Ovary (tissue), 3 donors: ENCODE measurements around the gene DCAF6.

Source experiments
- POLR2A ChIP-seq: fragments of 450-650 bp; IDR thresholded peaks from one replicate; pipeline ENCODE4 v1.6.1; 2017; ENCODE audit warnings: antibody characterized with exemption, mild to moderate bottlenecking, moderate library complexity
- TF ChIP-seq, protein P1 (sequence below), 3 donors: fragments of 450-650 bp in 2 of 3; fragments of 200-600 bp in 1 of 3; IDR thresholded peaks; one replicate each; pipeline versions ENCODE4 v1.5.1 to v1.8.0; 2016 to 2022; ENCODE audit warnings: antibody characterized with exemption in 3 of 3, mild to moderate bottlenecking in 1 of 3
- donor health status: DM: no; HTN: no; CAD: no.

DNA sequence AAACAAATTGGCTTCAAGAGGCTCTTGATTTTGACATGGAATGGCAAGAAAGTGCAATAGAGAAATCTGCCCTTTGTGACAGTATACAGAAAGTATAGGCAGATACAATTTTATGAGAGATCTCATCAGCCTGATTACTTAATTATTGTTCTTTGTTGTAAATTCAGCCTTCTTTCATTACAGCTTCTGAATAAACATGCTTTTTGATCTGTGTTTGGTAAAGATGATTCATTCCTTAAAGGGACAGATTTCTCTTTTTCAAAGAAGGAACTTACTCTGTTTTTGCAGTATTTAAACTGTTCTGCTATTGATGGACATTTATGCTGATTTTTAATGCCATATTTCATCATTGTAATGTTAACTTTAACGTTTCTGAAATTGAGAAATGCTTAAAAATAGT lies 14.1 kb downstream of the DCAF6 start:
- TF ChIP-seq, protein P1, sequence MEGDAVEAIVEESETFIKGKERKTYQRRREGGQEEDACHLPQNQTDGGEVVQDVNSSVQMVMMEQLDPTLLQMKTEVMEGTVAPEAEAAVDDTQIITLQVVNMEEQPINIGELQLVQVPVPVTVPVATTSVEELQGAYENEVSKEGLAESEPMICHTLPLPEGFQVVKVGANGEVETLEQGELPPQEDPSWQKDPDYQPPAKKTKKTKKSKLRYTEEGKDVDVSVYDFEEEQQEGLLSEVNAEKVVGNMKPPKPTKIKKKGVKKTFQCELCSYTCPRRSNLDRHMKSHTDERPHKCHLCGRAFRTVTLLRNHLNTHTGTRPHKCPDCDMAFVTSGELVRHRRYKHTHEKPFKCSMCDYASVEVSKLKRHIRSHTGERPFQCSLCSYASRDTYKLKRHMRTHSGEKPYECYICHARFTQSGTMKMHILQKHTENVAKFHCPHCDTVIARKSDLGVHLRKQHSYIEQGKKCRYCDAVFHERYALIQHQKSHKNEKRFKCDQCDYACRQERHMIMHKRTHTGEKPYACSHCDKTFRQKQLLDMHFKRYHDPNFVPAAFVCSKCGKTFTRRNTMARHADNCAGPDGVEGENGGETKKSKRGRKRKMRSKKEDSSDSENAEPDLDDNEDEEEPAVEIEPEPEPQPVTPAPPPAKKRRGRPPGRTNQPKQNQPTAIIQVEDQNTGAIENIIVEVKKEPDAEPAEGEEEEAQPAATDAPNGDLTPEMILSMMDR (IDR thresholded peaks at IDR 0.05) = no peak
- no peak for TF ChIP-seq POLR2A
